ENCODE measurements around the gene FER1L5. TPM values are rescaled to one million over a fixed set of nuclear protein-coding genes. Genes with fewer than 3 reads are reported as not detected.
A peak's percentile ranks its signal among the peaks of the same experiment; 100 is the strongest.

Gene FER1L5
- total RNA-seq, 1 experiment from 2014 or later: 1.2 TPM

DNA sequence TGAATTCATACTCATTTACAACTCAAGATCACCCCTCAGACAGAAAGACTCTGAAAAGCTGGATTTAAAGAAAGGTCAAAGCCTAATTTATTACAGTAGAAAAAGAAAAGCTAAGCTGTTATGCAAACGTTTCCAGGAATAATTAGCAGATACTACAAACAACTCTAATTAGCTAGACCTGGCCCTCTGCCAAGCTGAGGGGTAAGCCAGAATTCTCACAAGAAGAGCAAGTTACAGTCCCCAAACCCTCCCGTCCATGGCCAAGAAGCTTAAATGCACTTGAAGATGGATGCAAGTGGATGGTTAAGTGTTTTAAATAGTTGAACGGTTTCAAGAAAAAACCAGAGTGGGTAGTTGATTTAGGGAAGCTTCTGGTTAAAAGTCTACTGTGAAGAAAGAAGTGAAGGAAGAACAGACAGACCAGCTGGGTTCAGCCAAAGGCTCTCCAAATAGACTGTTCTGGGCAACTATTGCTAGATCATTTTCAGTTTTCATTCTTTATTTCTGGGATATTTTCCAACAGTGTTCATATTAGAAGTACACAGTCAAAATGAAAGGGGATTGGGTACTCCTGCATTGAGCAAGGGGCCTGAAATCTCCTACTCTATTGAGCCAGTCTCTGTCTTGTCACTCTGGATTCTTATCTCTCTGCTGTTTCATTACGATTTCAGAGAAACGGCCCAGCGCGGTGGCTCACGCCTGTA lies 92.5 kb downstream of the FER1L5 start:
- H3K36me3 Mint-ChIP-seq (ENCODE audit: insufficient read depth in 1 of 3, low read depth in 3 of 3): peaks cover 33 to 72% (median 68%) of the 10 kb centered on the region in 3 experiments; a peak in 6 of 7 replicates
- no peak overlapping the region for H3K4ac ChIP-seq (ENCODE audit: low read depth, low read length)
- H3K4me3 Mint-ChIP-seq: no peak overlapping the region
- no peak overlapping the region for H2BK20ac ChIP-seq (ENCODE audit: low read depth, low read length, poor library complexity, severe bottlenecking)
- no peaks in the 10 kb centered on the region; the same call in 1 of the 2 replicates for H3K27me3 Mint-ChIP-seq (ENCODE audit: low read depth)
- peaks cover 6 to 7% of the 10 kb centered on the region in 2 experiments for H3K4me1 Mint-ChIP-seq
- H2AFZ ChIP-seq (ENCODE audit: low read length): no peak overlapping the region
- H3K4me1 ChIP-seq (ENCODE audit: insufficient read depth, low read length): no peaks in the 10 kb centered on the region; the same call in 1 of the 2 replicates
- peak overlapping the region in 1 of 3 experiments; percentile 59; a peak in 1 of 7 replicates for H3K27ac Mint-ChIP-seq
- no peak for DNase-seq
- no peak overlapping the region for H2BK12ac ChIP-seq (ENCODE audit: insufficient read length, low read depth, low read length)
- H2BK120ac ChIP-seq (ENCODE audit: low read depth, low read length, poor library complexity, severe bottlenecking): no peak overlapping the region
- H2AK5ac ChIP-seq (ENCODE audit: insufficient read length, low read length): no peak overlapping the region
- H3K23me2 ChIP-seq (ENCODE audit: insufficient read length, low read depth, low read length, poor library complexity, severe bottlenecking): peaks cover 6% of the 10 kb centered on the region
- H4K8ac ChIP-seq (replicated peaks; ENCODE audit: insufficient read length, low read depth, low read length): no peak overlapping the region
- no peak overlapping the region for H3K27ac ChIP-seq (ENCODE audit: insufficient read length, low read depth, low read length)
- no peaks in the 10 kb centered on the region for H3K9me3 ChIP-seq (ENCODE audit: control insufficient read depth, low read depth, low read length)
- TF ChIP-seq, protein P1, sequence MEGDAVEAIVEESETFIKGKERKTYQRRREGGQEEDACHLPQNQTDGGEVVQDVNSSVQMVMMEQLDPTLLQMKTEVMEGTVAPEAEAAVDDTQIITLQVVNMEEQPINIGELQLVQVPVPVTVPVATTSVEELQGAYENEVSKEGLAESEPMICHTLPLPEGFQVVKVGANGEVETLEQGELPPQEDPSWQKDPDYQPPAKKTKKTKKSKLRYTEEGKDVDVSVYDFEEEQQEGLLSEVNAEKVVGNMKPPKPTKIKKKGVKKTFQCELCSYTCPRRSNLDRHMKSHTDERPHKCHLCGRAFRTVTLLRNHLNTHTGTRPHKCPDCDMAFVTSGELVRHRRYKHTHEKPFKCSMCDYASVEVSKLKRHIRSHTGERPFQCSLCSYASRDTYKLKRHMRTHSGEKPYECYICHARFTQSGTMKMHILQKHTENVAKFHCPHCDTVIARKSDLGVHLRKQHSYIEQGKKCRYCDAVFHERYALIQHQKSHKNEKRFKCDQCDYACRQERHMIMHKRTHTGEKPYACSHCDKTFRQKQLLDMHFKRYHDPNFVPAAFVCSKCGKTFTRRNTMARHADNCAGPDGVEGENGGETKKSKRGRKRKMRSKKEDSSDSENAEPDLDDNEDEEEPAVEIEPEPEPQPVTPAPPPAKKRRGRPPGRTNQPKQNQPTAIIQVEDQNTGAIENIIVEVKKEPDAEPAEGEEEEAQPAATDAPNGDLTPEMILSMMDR (conservative IDR thresholded peaks at IDR 0.05): no peak
- no peak overlapping the region for H3K23ac ChIP-seq (ENCODE audit: insufficient read length, low read depth, low read length)
- no peak overlapping the region for H3K4me2 ChIP-seq (ENCODE audit: insufficient read depth, insufficient read length, low read length)
- no peaks in the 10 kb centered on the region for H3K79me1 ChIP-seq (ENCODE audit: insufficient read depth, low read depth, low read length, poor library complexity, severe bottlenecking)
- no peaks in the 10 kb centered on the region for H3K27me3 ChIP-seq (ENCODE audit: insufficient read depth, low read length)
- no peak overlapping the region for H3K18ac ChIP-seq (ENCODE audit: insufficient read length, low read depth, low read length)
- H3K14ac ChIP-seq (ENCODE audit: insufficient read depth, low read length): no peak overlapping the region
- no peak overlapping the region for H3K9ac ChIP-seq (ENCODE audit: extremely low read depth, insufficient read length, low read length)
- no peak overlapping the region for H3T11ph ChIP-seq (ENCODE audit: low read length)
- no CpG with 5 or more reads among the region's 8 CpGs for WGBS (ENCODE audit: extremely low coverage, insufficient read length, low lambda C conversion rate)
- H4K20me1 ChIP-seq (ENCODE audit: control insufficient read depth, insufficient read depth, insufficient read length): no peaks in the 10 kb centered on the region
- H2BK15ac ChIP-seq (ENCODE audit: low read depth, low read length): no peak overlapping the region
- no peak overlapping the region for H4K91ac ChIP-seq (ENCODE audit: insufficient read length, low read depth, low read length)
- no peak overlapping the region for H4K5ac ChIP-seq (ENCODE audit: insufficient read length, low read depth, low read length)
- H3K79me2 ChIP-seq (ENCODE audit: insufficient read depth, low read length): peaks cover 6% of the 10 kb centered on the region; the same call in 1 of the 2 replicates
- H3K9me3 Mint-ChIP-seq: no peaks in the 10 kb centered on the region
- no peak overlapping the region for H3K56ac ChIP-seq (ENCODE audit: insufficient read length, low read depth, low read length)
- no peak overlapping the region for H2BK5ac ChIP-seq (ENCODE audit: insufficient read length, low read length)
